Measurements from ENCODE around the gene OCRL. TPM values are rescaled to one million over a fixed set of nuclear protein-coding genes. Genes with fewer than 3 reads are reported as not detected.

OCRL gene
- total RNA-seq, 1 donor from 2014 or later: 20.1 TPM

GRCh38 chrX:129525162-129525561, 14.9 kb upstream of the OCRL start:
- no peak for ATAC-seq
- no peaks in the 10 kb centered on the region for H3K36me3 ChIP-seq
- no peak for DNase-seq
- H3K9me3 ChIP-seq: no peaks in the 10 kb centered on the region
- peaks cover 7% of the 10 kb centered on the region for H3K4me1 ChIP-seq
- TF ChIP-seq CTCF (IDR thresholded peaks at IDR 0.05): no peak
- no peak overlapping the region for H3K4me3 ChIP-seq
- no peak overlapping the region for H3K27ac ChIP-seq
- intact Hi-C loops (cut with DNase I): no loop called here
- no peaks in the 10 kb centered on the region for H3K27me3 ChIP-seq (ENCODE audit: low read depth)

- Histone ChIP-seq H3K9me3 (no peaks in the 10 kb centered on the region), H3K4me1 (peaks cover 7% of the 10 kb centered on the region), H3K27ac (no peak overlapping the region), H3K36me3 (no peaks in the 10 kb centered on the region), H3K4me3 (no peak overlapping the region), H3K27me3 (ENCODE audit: low read depth) (no peaks in the 10 kb centered on the region)
- TF ChIP-seq CTCF (IDR thresholded peaks at IDR 0.05): no peak
- ATAC-seq (no peak), DNase-seq (no peak)
- intact Hi-C loops (cut with DNase I): no loop called here
Observed at GRCh38 chrX:129525896-129526295, 14.2 kb upstream of the OCRL start.

- no peak for DNase-seq
- H3K4me3 ChIP-seq: no peak overlapping the region
- H3K9me3 ChIP-seq: no peaks in the 10 kb centered on the region
- no peak for ATAC-seq
- intact Hi-C loops (cut with DNase I): no loop called here
- H3K4me1 ChIP-seq: no peaks in the 10 kb centered on the region
- no peaks in the 10 kb centered on the region for H3K27me3 ChIP-seq (ENCODE audit: low read depth)
- no peak overlapping the region for H3K27ac ChIP-seq
- no peak for TF ChIP-seq CTCF (IDR thresholded peaks at IDR 0.05)
- no peaks in the 10 kb centered on the region for H3K36me3 ChIP-seq
Observed at GRCh38 chrX:129529685-129530281, 10.3 kb upstream of the OCRL start.

- DNase-seq (no peak), ATAC-seq (no peak)
- no peak for TF ChIP-seq CTCF (IDR thresholded peaks at IDR 0.05)
- Histone ChIP-seq H3K27ac (no peak overlapping the region), H3K36me3 (no peaks in the 10 kb centered on the region), H3K4me3 (no peak overlapping the region), H3K27me3 (ENCODE audit: low read depth) (no peaks in the 10 kb centered on the region), H3K9me3 (no peaks in the 10 kb centered on the region), H3K4me1 (no peaks in the 10 kb centered on the region)
- intact Hi-C loops (cut with DNase I): no loop called here
Observed at GRCh38 chrX:129530410-129530809, 9.6 kb upstream of the OCRL start.

GRCh38 chrX:129531132-129531531, 8.9 kb upstream of the OCRL start:
- intact Hi-C loops (cut with DNase I): no loop called here
- Histone ChIP-seq H3K27ac (no peak overlapping the region), H3K4me1 (no peaks in the 10 kb centered on the region), H3K4me3 (no peak overlapping the region), H3K27me3 (ENCODE audit: low read depth) (no peaks in the 10 kb centered on the region), H3K9me3 (no peaks in the 10 kb centered on the region), H3K36me3 (no peaks in the 10 kb centered on the region)
- ATAC-seq (no peak), DNase-seq (no peak)
- TF ChIP-seq CTCF (IDR thresholded peaks at IDR 0.05): no peak

Measured in lower lobe of right lung (tissue), 2 donors.